Vagina (tissue), 2 donors: ENCODE results near the gene TMPRSS3. TPM values are rescaled to one million over a fixed set of nuclear protein-coding genes. Genes with fewer than 3 reads are reported as not detected.

Source experiments
- DNase-seq, 2 donors: peaks; one replicate each; pipeline ENCODE4 v3.0.0-alpha.2; 2017; ENCODE audit errors: extremely low spot score in 2 of 2
- H3K27ac ChIP-seq: fragments of 200-600 bp; sonication (generic); one replicate; pipeline ENCODE4 v1.5.1; 2019
- H3K27me3 ChIP-seq: fragments of 200-600 bp; sonication (generic); one replicate; pipeline ENCODE4 v1.5.1; 2019
- H3K36me3 ChIP-seq, 2 donors: fragments of 200-600 bp; sonication (generic); one replicate each; pipeline ENCODE4 v1.5.1; 2017 to 2019
- H3K4me1 ChIP-seq: fragments of 200-600 bp; sonication (generic); one replicate; pipeline ENCODE4 v1.5.1; 2019
- H3K4me3 ChIP-seq, 2 donors: fragments of 200-600 bp; sonication (generic); 1 replicate in 1 of 2; 2 replicates in 1 of 2; pipeline ENCODE4 v1.5.1; 2016 to 2019
- H3K9me3 ChIP-seq: fragments of 200-600 bp; sonication (generic); one replicate; pipeline ENCODE4 v1.5.1; 2019
- CTCF ChIP-seq, 3 experiments: fragments of 450-650 bp in 2 of 3; fragments of 200-600 bp in 1 of 3; sonication (generic) in 1 of 3; IDR thresholded peaks; one replicate each; pipeline ENCODE4 v1.5.1; 2017 to 2019; ENCODE audit warnings: antibody characterized with exemption in 3 of 3, mild to moderate bottlenecking in 2 of 3, moderate library complexity in 2 of 3
- POLR2A ChIP-seq, 2 donors: fragments of 450-650 bp; IDR thresholded peaks; one replicate each; pipeline ENCODE4 v1.6.1; 2017; ENCODE audit warnings: antibody characterized with exemption in 2 of 2, mild to moderate bottlenecking in 2 of 2, moderate library complexity in 2 of 2
- POLR2AphosphoS5 ChIP-seq, 2 donors: sonication (generic); formaldehyde crosslinking; IDR thresholded peaks; one replicate each; pipeline ENCODE4 v1.9.0; 2017; ENCODE audit warnings: antibody characterized with exemption in 2 of 2, mild to moderate bottlenecking in 2 of 2, low read depth in 1 of 2; ENCODE audit not compliant: insufficient read depth in 1 of 2
- intact Hi-C: fragments of 100-400 bp; cut with DNase I; formaldehyde crosslinking; loops from one replicate; pipeline ENCODE4 v1.15.1; 2023
- total RNA-seq: library from RNA; depleted of rRNA; stranded (reverse); fragments of >200 nt; gene quantifications from one replicate; pipeline ENCODE4 v1.2.3, GENCODE V29; 2016

Gene TMPRSS3
- 0.25 TPM for total RNA-seq

- intact Hi-C loops, result no loop called here
- H3K27ac ChIP-seq, result no peak within 1 kb of the TSS
- H3K9me3 ChIP-seq, result no peaks in the 10 kb centered on the region
- no peaks in the 10 kb centered on the region for H3K4me1 ChIP-seq
- no peaks in the 10 kb centered on the region for H3K36me3 ChIP-seq
- H3K27me3 ChIP-seq, result no peaks in the 10 kb centered on the region
- TF ChIP-seq POLR2AphosphoS5 (IDR thresholded peaks at IDR 0.05; ENCODE audit: insufficient read depth in 1 of 2, low read depth in 1 of 2), result no peak
- TF ChIP-seq POLR2A (IDR thresholded peaks at IDR 0.05), result no peak
- TF ChIP-seq CTCF (IDR thresholded peaks at IDR 0.05), result no peak
- no peak within 1 kb of the TSS for H3K4me3 ChIP-seq
- no peak for DNase-seq
Measured at GRCh38 chr21:42395905-42396651, at the start of gene TMPRSS3. Gene TMPRSS3, minus strand, starts transcription at chr21:42396052. Its CDS starts 635 bp downstream, at chr21:42395417.

GRCh38 chr21:42445311-42445710 lies 49.5 kb upstream of the TMPRSS3 start:
- H3K4me1 ChIP-seq, result no peaks in the 10 kb centered on the region
- intact Hi-C loops, result no loop called here
- TF ChIP-seq CTCF (IDR thresholded peaks at IDR 0.05), result no peak
- TF ChIP-seq POLR2A (IDR thresholded peaks at IDR 0.05), result no peak
- no peak for TF ChIP-seq POLR2AphosphoS5 (IDR thresholded peaks at IDR 0.05; ENCODE audit: insufficient read depth in 1 of 2, low read depth in 1 of 2)

GRCh38 chr21:42444745-42445059 lies 48.9 kb upstream of the TMPRSS3 start:
- no peaks in the 10 kb centered on the region for H3K4me1 ChIP-seq
- no peaks in the 10 kb centered on the region for H3K9me3 ChIP-seq
- TF ChIP-seq POLR2AphosphoS5 (IDR thresholded peaks at IDR 0.05; ENCODE audit: insufficient read depth in 1 of 2, low read depth in 1 of 2), result no peak
- no peak for TF ChIP-seq CTCF (IDR thresholded peaks at IDR 0.05)
- TF ChIP-seq POLR2A (IDR thresholded peaks at IDR 0.05), result no peak
- H3K4me3 ChIP-seq, result no peak overlapping the region
- H3K27me3 ChIP-seq, result no peaks in the 10 kb centered on the region
- no peak for DNase-seq
- intact Hi-C loops, result no loop called here
- no peaks in the 10 kb centered on the region for H3K36me3 ChIP-seq
- H3K27ac ChIP-seq, result no peak overlapping the region

More at GRCh38 chr21:42445311-42445710, 49.5 kb upstream of the TMPRSS3 start:
- Histone ChIP-seq H3K27me3 (no peaks in the 10 kb centered on the region), H3K4me3 (no peak overlapping the region), H3K9me3 (no peaks in the 10 kb centered on the region), H3K36me3 (no peaks in the 10 kb centered on the region), H3K27ac (no peak overlapping the region)
- DNase-seq, result no peak

- Histone ChIP-seq H3K4me3 (no peak overlapping the region), H3K4me1 (no peaks in the 10 kb centered on the region), H3K27me3 (no peaks in the 10 kb centered on the region), H3K9me3 (no peaks in the 10 kb centered on the region), H3K27ac (no peak overlapping the region), H3K36me3 (no peaks in the 10 kb centered on the region)
- no peak for TF ChIP-seq POLR2A (IDR thresholded peaks at IDR 0.05)
- no peak for TF ChIP-seq CTCF (IDR thresholded peaks at IDR 0.05)
- TF ChIP-seq POLR2AphosphoS5 (IDR thresholded peaks at IDR 0.05; ENCODE audit: insufficient read depth in 1 of 2, low read depth in 1 of 2), result no peak
- DNase-seq, result no peak
- intact Hi-C loops, result no loop called here
Measured at GRCh38 chr21:42443876-42444744, 48.3 kb upstream of the TMPRSS3 start.
